OCI-LY1 (cell line): ENCODE measurements around the gene ZNF296.
A peak's percentile ranks its signal among the peaks of the same experiment; 100 is the strongest.
"Not testable (repeated sequence)": the region's sequence is repeated elsewhere in the genome, so short reads cannot be mapped to it uniquely, and the experiment has no call there.

Source experiments
- H2AFZ ChIP-seq: fragments of 200-600 bp; sonication (generic), shearing (Covaris generic); 2 replicates; pipeline ENCODE4 v1.6.0; 2014; ENCODE audit warnings: antibody characterized with exemption, mild to moderate bottlenecking, low read length
- H3F3A ChIP-seq: fragments of 200-600 bp; sonication (generic), shearing (Covaris generic); 2 replicates; pipeline ENCODE4 v1.6.0; 2014; ENCODE audit warnings: mild to moderate bottlenecking, antibody characterized with exemption, low read length, moderate library complexity; ENCODE audit not compliant: insufficient read depth
- H3K27ac ChIP-seq: fragments of 200-600 bp; sonication (generic); 2 replicates; pipeline ENCODE4 v1.5.1; 2014; ENCODE audit warnings: low read length, mixed run types, mild to moderate bottlenecking, low read depth; ENCODE audit not compliant: poor library complexity, severe bottlenecking
- H3K27me3 ChIP-seq: fragments of 200-600 bp; sonication (generic); 2 replicates; pipeline ENCODE4 v1.6.0; 2014; ENCODE audit warnings: antibody characterized with exemption, mild to moderate bottlenecking, low read length, moderate library complexity; ENCODE audit not compliant: insufficient read depth
- H3K36me3 ChIP-seq: fragments of 200-600 bp; sonication (generic); 2 replicates; pipeline ENCODE4 v1.6.1; 2014; ENCODE audit warnings: mild to moderate bottlenecking, antibody characterized with exemption, low read length, moderate library complexity, mixed read lengths; ENCODE audit not compliant: insufficient read depth
- H3K4me1 ChIP-seq: fragments of 200-600 bp; sonication (generic); 2 replicates; pipeline ENCODE4 v1.5.1; 2014; ENCODE audit warnings: mild to moderate bottlenecking, low read length, moderate library complexity; ENCODE audit not compliant: insufficient read depth, severe bottlenecking
- H3K4me2 ChIP-seq: fragments of 200-600 bp; sonication (generic), shearing (Covaris generic); 2 replicates; pipeline ENCODE4 v1.6.1; 2014; ENCODE audit warnings: low read length
- H3K4me3 ChIP-seq: fragments of 200-600 bp; sonication (generic); 2 replicates; pipeline ENCODE4 v1.5.1; 2014; ENCODE audit warnings: low read length, low read depth, mild to moderate bottlenecking, mixed read lengths; ENCODE audit not compliant: poor library complexity, severe bottlenecking
- H3K79me2 ChIP-seq: fragments of 200-600 bp; shearing (Covaris generic); 2 replicates; pipeline ENCODE4 v1.6.1; 2016; ENCODE audit warnings: mixed run types, low read length, mixed read lengths; ENCODE audit not compliant: insufficient read depth
- H3K9ac ChIP-seq: fragments of 200-600 bp; sonication (generic), shearing (Covaris generic); 2 replicates; pipeline ENCODE4 v1.6.1; 2014; ENCODE audit warnings: mild to moderate bottlenecking, low read length, mixed read lengths
- H3K9me2 ChIP-seq: fragments of 200-600 bp; sonication (generic), shearing (Covaris generic); 2 replicates; pipeline ENCODE4 v1.6.1; 2014; ENCODE audit warnings: low read depth, mild to moderate bottlenecking, low read length, mixed read lengths
- H3K9me3 ChIP-seq: fragments of 200-600 bp; shearing (Covaris generic); 2 replicates; pipeline ENCODE4 v1.6.1; 2014; ENCODE audit warnings: low read length, mixed read lengths
- H4K20me1 ChIP-seq: fragments of 200-600 bp; sonication (generic), shearing (Covaris generic); 2 replicates; pipeline ENCODE4 v1.6.0; 2016; ENCODE audit warnings: mild to moderate bottlenecking, low read length; ENCODE audit not compliant: insufficient read depth
- CTCF ChIP-seq: fragments of 200-600 bp; sonication (generic), shearing (Covaris generic); IDR thresholded peaks from 2 replicates; pipeline ENCODE4 v1.5.1; 2017; ENCODE audit warnings: mild to moderate bottlenecking, antibody characterized with exemption, low read length, moderate library complexity, mixed read lengths
- EZH2 ChIP-seq: fragments of 200-600 bp; sonication (generic), shearing (Covaris generic); IDR thresholded peaks from 2 replicates; pipeline ENCODE4 v1.8.0; 2017; ENCODE audit warnings: borderline replicate concordance, mixed run types, mild to moderate bottlenecking, antibody characterized with exemption, low read length, moderate library complexity, mixed read lengths

ZNF296 gene

GRCh38 chr19:45107621-45108150 lies 31.4 kb upstream of the ZNF296 start:
- TF ChIP-seq EZH2 = no peak
- no peak for TF ChIP-seq CTCF
- Histone ChIP-seq H3K9me3 (no peaks in the 10 kb centered on the region), H3K79me2 (peaks cover 16% of the 10 kb centered on the region; the same call in 1 of the 2 replicates), H4K20me1 (no peaks in the 10 kb centered on the region), H3K9ac (no peak overlapping the region), H3K4me1 (peaks cover 60% of the 10 kb centered on the region), H3K27ac (no peak overlapping the region), H3K27me3 (no peaks in the 10 kb centered on the region), H2AFZ (no peak overlapping the region), H3K36me3 (no peaks in the 10 kb centered on the region), H3K4me3 (no peak overlapping the region), H3K9me2 (no peaks in the 10 kb centered on the region), H3K4me2 (no peak overlapping the region), H3F3A (no peaks in the 10 kb centered on the region)

- H3K36me3 ChIP-seq, H3K27me3 ChIP-seq, H3K9me3 ChIP-seq, H3K4me2 ChIP-seq, H3F3A ChIP-seq, H3K9me2 ChIP-seq, H3K27ac ChIP-seq, H3K9ac ChIP-seq, H4K20me1 ChIP-seq, H3K4me3 ChIP-seq, H2AFZ ChIP-seq: not testable (repeated sequence)
- peaks cover 16% of the 10 kb centered on the region; the same call in 1 of the 2 replicates for H3K79me2 ChIP-seq
- peaks cover 55% of the 10 kb centered on the region for H3K4me1 ChIP-seq
Observed at GRCh38 chr19:45106363-45106762, 30.1 kb upstream of the ZNF296 start.

GRCh38 chr19:45104658-45105349 lies 28.5 kb upstream of the ZNF296 start:
- peaks cover 56% of the 10 kb centered on the region for H3K4me1 ChIP-seq
- no peaks in the 10 kb centered on the region for H4K20me1 ChIP-seq
- peak overlapping the region; percentile 64; the same call in 1 of the 2 replicates for H3K4me2 ChIP-seq
- no peaks in the 10 kb centered on the region for H3K9me3 ChIP-seq
- H3F3A ChIP-seq = no peaks in the 10 kb centered on the region
- H3K79me2 ChIP-seq = peaks cover 15% of the 10 kb centered on the region; the same call in 1 of the 2 replicates
- H2AFZ ChIP-seq = no peak overlapping the region
- peaks cover 9% of the 10 kb centered on the region for H3K36me3 ChIP-seq
- no peak overlapping the region for H3K4me3 ChIP-seq
- no peak for TF ChIP-seq EZH2
- no peak for TF ChIP-seq CTCF
- no peaks in the 10 kb centered on the region for H3K27me3 ChIP-seq
- H3K9me2 ChIP-seq = no peaks in the 10 kb centered on the region
- H3K27ac ChIP-seq = peak overlapping the region; percentile 71
- no peak overlapping the region for H3K9ac ChIP-seq
